Vagina (tissue), 2 donors: Measurements from ENCODE around the gene SEC24A.

Experiments
- POLR2A ChIP-seq, 2 donors: fragments of 450-650 bp; IDR thresholded peaks; one replicate each; pipeline ENCODE4 v1.6.1; 2017; ENCODE audit warnings: antibody characterized with exemption in 2 of 2, mild to moderate bottlenecking in 2 of 2, moderate library complexity in 2 of 2
- TF ChIP-seq, protein P1 (sequence below), 3 experiments: fragments of 450-650 bp in 2 of 3; fragments of 200-600 bp in 1 of 3; sonication (generic) in 1 of 3; IDR thresholded peaks; one replicate each; pipeline ENCODE4 v1.5.1; 2017 to 2019; ENCODE audit warnings: antibody characterized with exemption in 3 of 3, mild to moderate bottlenecking in 2 of 3, moderate library complexity in 2 of 3

GRCh38 chr5:134659456-134659855, 10.9 kb downstream of the SEC24A start:
- no peak for TF ChIP-seq POLR2A (IDR thresholded peaks at IDR 0.05)
- TF ChIP-seq, protein P1, sequence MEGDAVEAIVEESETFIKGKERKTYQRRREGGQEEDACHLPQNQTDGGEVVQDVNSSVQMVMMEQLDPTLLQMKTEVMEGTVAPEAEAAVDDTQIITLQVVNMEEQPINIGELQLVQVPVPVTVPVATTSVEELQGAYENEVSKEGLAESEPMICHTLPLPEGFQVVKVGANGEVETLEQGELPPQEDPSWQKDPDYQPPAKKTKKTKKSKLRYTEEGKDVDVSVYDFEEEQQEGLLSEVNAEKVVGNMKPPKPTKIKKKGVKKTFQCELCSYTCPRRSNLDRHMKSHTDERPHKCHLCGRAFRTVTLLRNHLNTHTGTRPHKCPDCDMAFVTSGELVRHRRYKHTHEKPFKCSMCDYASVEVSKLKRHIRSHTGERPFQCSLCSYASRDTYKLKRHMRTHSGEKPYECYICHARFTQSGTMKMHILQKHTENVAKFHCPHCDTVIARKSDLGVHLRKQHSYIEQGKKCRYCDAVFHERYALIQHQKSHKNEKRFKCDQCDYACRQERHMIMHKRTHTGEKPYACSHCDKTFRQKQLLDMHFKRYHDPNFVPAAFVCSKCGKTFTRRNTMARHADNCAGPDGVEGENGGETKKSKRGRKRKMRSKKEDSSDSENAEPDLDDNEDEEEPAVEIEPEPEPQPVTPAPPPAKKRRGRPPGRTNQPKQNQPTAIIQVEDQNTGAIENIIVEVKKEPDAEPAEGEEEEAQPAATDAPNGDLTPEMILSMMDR (IDR thresholded peaks at IDR 0.05), result no peak
